NT2/D1 (cell line): Measurements from ENCODE around the gene SHISA5.
"Not testable (repeated sequence)": the region's sequence is repeated elsewhere in the genome, so short reads cannot be mapped to it uniquely, and the experiment has no call there.

Experiments used
- SUZ12 ChIP-seq: IDR thresholded peaks from 2 replicates; pipeline ENCODE4 v1.6.1; 2011; ENCODE audit not compliant: insufficient read length, insufficient read depth; ENCODE audit errors: extremely low read depth
- YY1 ChIP-seq: IDR thresholded peaks from 2 replicates; pipeline ENCODE4 v1.6.1; 2011; ENCODE audit not compliant: insufficient read length, insufficient read depth

- TF ChIP-seq SUZ12, YY1: not testable (repeated sequence)
Measured at GRCh38 chr3:48482822-48483221, 21.2 kb downstream of the SHISA5 start.
